GM23338 (cell line): ENCODE results near the gene ST6GALNAC3. TPM values are rescaled to one million over a fixed set of nuclear protein-coding genes. Genes with fewer than 3 reads are reported as not detected.

Experiments
- ATAC-seq: fragments of 200-7000 bp; cut with Tn5 transposase; 3 replicates; pipeline ENCODE4 v1.9.1; 2020
- DNase-seq: peaks from one replicate; pipeline ENCODE4 v3.0.0-alpha.2; 2015; ENCODE audit warnings: low spot score
- H2AFZ ChIP-seq: fragments of 200-600 bp; sonication (generic); 2 replicates; pipeline ENCODE4 v1.8.0; 2016; ENCODE audit warnings: antibody characterized with exemption, mild to moderate bottlenecking, moderate library complexity
- H3F3A ChIP-seq: fragments of 200-600 bp; sonication (generic); replicated peaks from 2 replicates; pipeline ENCODE4 v1.8.0; 2017; ENCODE audit warnings: antibody characterized with exemption, mixed run types, low read depth
- H3K27ac ChIP-seq: fragments of 200-600 bp; sonication (generic); 2 replicates; pipeline ENCODE4 v1.6.1; 2016; ENCODE audit warnings: low read depth
- H3K27me3 ChIP-seq: fragments of 200-600 bp; sonication (generic); 2 replicates; pipeline ENCODE4 v1.8.0; 2016; ENCODE audit warnings: mild to moderate bottlenecking, mixed run types, moderate library complexity; ENCODE audit not compliant: insufficient read depth
- H3K36me3 ChIP-seq: fragments of 200-600 bp; sonication (generic); 2 replicates; pipeline ENCODE4 v1.8.0; 2016; ENCODE audit warnings: mild to moderate bottlenecking; ENCODE audit not compliant: insufficient read depth
- H3K4me1 ChIP-seq: fragments of 200-600 bp; sonication (generic); 2 replicates; pipeline ENCODE4 v1.8.0; 2016; ENCODE audit warnings: mild to moderate bottlenecking, moderate library complexity; ENCODE audit not compliant: insufficient read depth
- H3K4me2 ChIP-seq: fragments of 200-600 bp; sonication (generic); 2 replicates; pipeline ENCODE4 v1.7.1; 2017; ENCODE audit warnings: mixed run types
- H3K4me3 ChIP-seq: fragments of 200-600 bp; sonication (generic); 2 replicates; pipeline ENCODE4 v1.6.1; 2016; ENCODE audit warnings: mixed run types
- H3K79me2 ChIP-seq: fragments of 200-600 bp; sonication (generic); replicated peaks from 2 replicates; pipeline ENCODE4 v1.8.0; 2017; ENCODE audit warnings: mild to moderate bottlenecking; ENCODE audit not compliant: insufficient read depth
- H3K9me2 ChIP-seq: fragments of 200-600 bp; sonication (generic); 2 replicates; pipeline ENCODE4 v1.8.0; 2017; ENCODE audit not compliant: insufficient read depth
- H4K20me1 ChIP-seq: fragments of 200-600 bp; sonication (generic); replicated peaks from 2 replicates; pipeline ENCODE4 v1.8.0; 2017; ENCODE audit warnings: mild to moderate bottlenecking; ENCODE audit not compliant: insufficient read depth
- H3K27ac Mint-ChIP-seq: 2 replicates; pipeline ENCODE4 v1.8.0; 2020; ENCODE audit warnings: inconsistent platforms, mild to moderate bottlenecking, moderate library complexity, mixed read lengths
- H3K27me3 Mint-ChIP-seq: 3 replicates; pipeline ENCODE4 v1.8.0; 2022; ENCODE audit warnings: low read depth, mild to moderate bottlenecking, moderate library complexity, mixed read lengths, inconsistent platforms; ENCODE audit not compliant: insufficient read depth, poor library complexity
- H3K36me3 Mint-ChIP-seq: 3 replicates; pipeline ENCODE4 v1.8.0; 2021; ENCODE audit warnings: low read depth, mild to moderate bottlenecking, inconsistent platforms, moderate library complexity, mixed read lengths
- H3K4me1 Mint-ChIP-seq: 3 replicates; pipeline ENCODE4 v1.8.0; 2020; ENCODE audit warnings: mild to moderate bottlenecking, inconsistent platforms, mixed read lengths
- H3K4me3 Mint-ChIP-seq: 3 replicates; pipeline ENCODE4 v1.8.0; 2021; ENCODE audit warnings: moderate library complexity, mild to moderate bottlenecking, inconsistent platforms, mixed read lengths
- H3K9me3 Mint-ChIP-seq: 3 replicates; pipeline ENCODE4 v1.8.0; 2020; ENCODE audit warnings: moderate library complexity, mild to moderate bottlenecking, inconsistent platforms, mixed read lengths
- ETS1 ChIP-seq: IDR thresholded peaks from 2 replicates; pipeline ENCODE4 v1.6.1; 2016; ENCODE audit warnings: antibody characterized with exemption
- EZH2 ChIP-seq: fragments of 200-600 bp; sonication (generic); IDR thresholded peaks from one replicate; pipeline ENCODE4 v1.8.0; 2017; ENCODE audit warnings: antibody characterized with exemption, mild to moderate bottlenecking, low read depth; ENCODE audit not compliant: unreplicated experiment
- EZH2phosphoT487 ChIP-seq: fragments of 200-600 bp; sonication (generic); IDR thresholded peaks from one replicate; pipeline ENCODE4 v1.8.1; 2018; ENCODE audit warnings: antibody characterized with exemption; ENCODE audit not compliant: unreplicated experiment
- JUNB ChIP-seq: IDR thresholded peaks from one replicate; pipeline ENCODE4 v1.6.1; 2016; ENCODE audit warnings: antibody characterized with exemption; ENCODE audit not compliant: unreplicated experiment
- REST ChIP-seq: IDR thresholded peaks from one replicate; pipeline ENCODE4 v1.6.1; 2018; ENCODE audit warnings: antibody characterized with exemption; ENCODE audit not compliant: unreplicated experiment
- ZNF331 ChIP-seq: fragments of 250-450 bp; sonication (Bioruptor Pico); IDR thresholded peaks from 2 replicates; pipeline ENCODE4 v1.5.0; 2020; ENCODE audit warnings: low read depth, mild to moderate bottlenecking, moderate library complexity
- ZNF462 ChIP-seq: fragments of 250-450 bp; sonication (Bioruptor Pico); IDR thresholded peaks from 2 replicates; pipeline ENCODE4 v1.5.0; 2020; ENCODE audit warnings: mild to moderate bottlenecking, moderate library complexity
- polyA plus RNA-seq: library from polyadenylated mRNA; unstranded; fragments of >200 nt; fragmentation: Nextera tagmentation; extraction: Ambion mirVana; gene quantifications from 2 replicates; pipeline ENCODE4 v1.2.1, GENCODE V29; 2016
- total RNA-seq: library from RNA; depleted of rRNA; stranded (reverse); fragments of >200 nt; shearing (Covaris generic); gene quantifications from 2 replicates; pipeline ENCODE4 v1.2.3, GENCODE V29; 2014

The ST6GALNAC3 gene
- total and polyA plus RNA-seq, 2 experiments from 2014 or later = 4.7 to 11.6 TPM

GRCh38 chr1:76465030-76465429 is 390.5 kb downstream of the ST6GALNAC3 start (continued):
- TF ChIP-seq ZNF462 (no peak), ZNF331 (no peak), JUNB (no peak), REST (no peak), EZH2 (no peak), EZH2phosphoT487 (no peak)

GRCh38 chr1:76470166-76470565 is 395.6 kb downstream of the ST6GALNAC3 start:
- H3K36me3 ChIP-seq = no peaks in the 10 kb centered on the region
- no peak for TF ChIP-seq ETS1
- TF ChIP-seq ZNF331 = no peak
- no peaks in the 10 kb centered on the region for H3K79me2 ChIP-seq
- H3K9me2 ChIP-seq = no peaks in the 10 kb centered on the region
- H3F3A ChIP-seq = no peaks in the 10 kb centered on the region
- Mint-ChIP-seq H3K4me1 (peaks cover 26% of the 10 kb centered on the region; the same call in 2 of the 3 replicates), H3K36me3 (no peaks in the 10 kb centered on the region), H3K9me3 (no peaks in the 10 kb centered on the region; the same call in 2 of the 3 replicates), H3K4me3 (no peak overlapping the region), H3K27ac (no peak overlapping the region), H3K27me3 (no peaks in the 10 kb centered on the region)
- H3K27ac ChIP-seq = no peak overlapping the region
- H3K4me3 ChIP-seq = no peak overlapping the region
- no peak overlapping the region for H2AFZ ChIP-seq
- H3K4me2 ChIP-seq = no peak overlapping the region
- ATAC-seq = no peak
- no peak for DNase-seq
- H3K4me1 ChIP-seq = 0 out of 2 replicates have a peak, but pooled peaks cover 7% of the 10 kb centered on the region
- no peaks in the 10 kb centered on the region for H3K27me3 ChIP-seq
- H4K20me1 ChIP-seq = no peaks in the 10 kb centered on the region
